ENCODE measurements around the gene STK32A. TPM values are rescaled to one million over a fixed set of nuclear protein-coding genes. Genes with fewer than 3 reads are reported as not detected.
"Not testable (repeated sequence)": the region's sequence is repeated elsewhere in the genome, so short reads cannot be mapped to it uniquely, and the experiment has no call there.

Gene STK32A
- 0.23 TPM for total RNA-seq

DNA sequence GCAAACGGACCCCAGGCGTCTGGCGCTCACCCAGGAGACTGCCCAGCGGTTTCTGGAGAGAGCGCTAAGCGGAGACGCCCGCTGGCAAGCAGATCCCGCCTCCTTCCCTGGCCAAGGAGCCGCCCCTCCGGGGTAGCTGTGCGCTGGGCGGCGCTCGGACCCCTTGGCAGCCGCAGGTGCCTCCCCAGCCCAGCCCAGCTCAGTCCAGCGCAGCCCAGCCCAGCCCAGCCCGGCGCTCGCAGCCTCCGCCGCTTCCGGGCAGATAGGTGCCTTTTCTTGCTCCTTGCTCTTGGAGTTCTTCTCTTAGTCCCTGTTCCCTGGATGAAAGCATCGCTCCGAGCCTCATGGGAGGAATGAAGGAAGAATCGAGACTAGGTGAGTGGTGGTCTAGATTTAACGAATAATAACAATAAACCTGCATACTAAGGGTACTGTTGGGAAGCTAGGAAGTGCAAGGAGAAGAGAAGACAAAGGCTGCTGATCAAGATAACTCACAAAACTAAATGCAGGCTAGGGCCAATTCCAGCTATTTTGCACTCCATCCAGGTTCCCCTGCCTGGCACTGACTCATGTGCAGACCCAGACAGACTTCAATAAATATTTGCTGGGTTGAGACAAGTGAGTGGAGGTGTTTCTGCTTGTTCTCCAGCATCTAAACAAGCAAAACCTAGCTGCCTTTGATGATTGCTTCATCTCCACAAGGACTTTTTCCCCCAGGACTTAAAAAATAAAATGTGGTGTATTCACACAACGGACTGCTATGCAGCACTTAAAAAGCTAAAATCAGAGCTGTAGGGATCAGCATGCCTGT, at the start of gene STK32A:
Gene STK32A, plus strand, starts transcription at position 202 of the 811 bp plus-strand sequence. CDS start 4,609 bp downstream, outside the sequence.
- no peak for DNase-seq (ENCODE audit: low spot score)
- ATAC-seq, result peak; percentile 47

DNA sequence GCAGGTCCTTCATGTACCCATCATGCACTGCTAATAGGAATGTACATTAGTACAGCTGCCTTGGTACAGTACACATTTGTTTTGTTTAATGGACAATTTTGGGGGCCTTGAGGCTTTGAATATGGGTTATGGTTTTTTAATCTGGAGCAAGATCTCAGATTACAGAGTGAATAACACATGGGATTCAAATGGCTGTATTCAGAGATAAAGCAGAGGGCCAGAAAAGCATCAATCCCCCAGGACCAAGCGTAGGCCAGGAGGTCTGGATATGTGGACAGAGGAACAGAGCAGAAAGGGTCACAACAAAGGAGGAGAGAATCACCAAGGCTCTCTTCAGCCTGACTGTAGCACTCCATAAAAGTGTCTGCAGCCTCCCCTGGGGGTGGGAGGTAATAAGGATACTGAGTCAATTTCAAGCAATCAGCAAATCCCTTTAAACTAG, 47.7 kb upstream of the STK32A start:
- ATAC-seq, result no peak
- no peak for DNase-seq (ENCODE audit: low spot score)

DNA sequence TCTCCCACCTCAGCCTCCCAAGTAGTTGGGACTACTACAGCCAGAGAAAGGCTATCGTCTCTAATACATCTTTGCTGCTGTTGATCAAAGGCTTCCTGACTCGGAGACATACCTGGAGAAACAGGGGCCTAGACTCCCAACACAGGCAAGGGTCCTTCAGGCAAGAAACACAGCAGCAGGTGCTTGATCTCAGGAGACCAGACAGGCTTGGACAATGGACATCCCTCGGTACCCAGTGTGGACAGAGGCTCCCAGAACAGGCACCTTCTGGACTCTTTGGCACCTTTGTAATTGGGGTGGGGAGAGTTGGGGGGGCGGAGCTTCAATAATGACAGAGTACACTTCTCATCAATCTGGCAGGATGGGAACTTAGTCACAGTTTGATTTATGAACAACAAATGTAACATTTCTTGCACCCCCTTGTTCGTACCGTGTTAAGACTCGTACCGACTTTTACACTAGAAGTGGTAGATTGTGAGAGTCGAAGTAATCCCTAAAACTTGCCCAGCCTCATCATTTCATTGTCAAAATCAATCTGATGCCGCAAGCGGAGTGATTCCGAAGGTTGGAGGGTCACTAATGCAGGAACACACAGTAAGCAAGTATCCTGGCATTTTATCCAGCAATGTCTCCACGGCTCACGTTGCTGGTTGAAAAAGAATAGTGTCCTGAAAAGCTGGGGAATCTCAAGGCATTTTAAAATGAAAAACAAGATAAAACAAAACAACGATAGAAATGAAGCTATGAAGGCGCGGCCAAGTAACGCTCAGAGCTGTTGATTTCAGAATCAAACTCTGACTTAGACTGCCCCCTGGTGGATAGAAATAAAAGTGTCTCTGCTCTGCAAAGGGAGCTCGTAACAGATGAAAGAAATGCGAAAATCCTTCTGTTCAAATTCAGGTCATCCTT, 46.4 kb upstream of the STK32A start:
- DNase-seq (ENCODE audit: low spot score) (no peak), ATAC-seq (peak; percentile 98)

DNA sequence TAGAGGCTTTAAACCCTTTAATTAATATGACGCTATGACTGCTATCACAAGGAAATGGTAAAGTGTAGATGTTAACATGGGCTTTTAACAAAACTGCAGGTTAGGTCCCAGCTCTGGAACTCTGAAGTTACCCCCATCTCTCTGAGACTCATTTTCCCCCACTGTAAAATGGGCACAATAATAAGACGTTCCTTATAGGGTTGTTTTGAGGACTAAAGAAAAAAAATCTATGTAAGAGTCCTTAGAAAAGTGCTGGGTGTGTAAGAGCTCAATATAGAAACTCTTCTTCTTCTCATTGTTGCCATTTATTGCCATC, 45.8 kb upstream of the STK32A start:
- ATAC-seq (no peak), DNase-seq (ENCODE audit: low spot score) (no peak)

DNA sequence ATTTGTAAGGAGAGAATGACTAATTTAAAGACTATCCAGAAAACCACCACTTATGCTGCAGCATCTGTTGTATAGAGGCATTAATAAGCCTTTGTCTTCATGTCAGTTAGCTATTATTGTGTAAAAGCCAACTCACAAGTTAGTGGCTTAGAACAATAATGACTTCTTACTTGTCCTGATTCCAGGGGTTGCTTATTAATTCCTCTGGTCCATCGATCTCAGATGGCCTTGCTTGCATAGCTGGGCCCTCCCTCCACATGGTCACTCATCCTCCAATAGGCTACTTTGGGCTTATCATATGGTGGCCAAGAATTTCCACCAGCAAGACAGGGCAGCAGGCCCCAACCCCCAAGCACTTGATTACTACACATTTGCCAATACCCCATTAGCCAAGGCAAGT, 44.5 kb upstream of the STK32A start:
- DNase-seq (ENCODE audit: low spot score), result no peak
- no peak for ATAC-seq

DNA sequence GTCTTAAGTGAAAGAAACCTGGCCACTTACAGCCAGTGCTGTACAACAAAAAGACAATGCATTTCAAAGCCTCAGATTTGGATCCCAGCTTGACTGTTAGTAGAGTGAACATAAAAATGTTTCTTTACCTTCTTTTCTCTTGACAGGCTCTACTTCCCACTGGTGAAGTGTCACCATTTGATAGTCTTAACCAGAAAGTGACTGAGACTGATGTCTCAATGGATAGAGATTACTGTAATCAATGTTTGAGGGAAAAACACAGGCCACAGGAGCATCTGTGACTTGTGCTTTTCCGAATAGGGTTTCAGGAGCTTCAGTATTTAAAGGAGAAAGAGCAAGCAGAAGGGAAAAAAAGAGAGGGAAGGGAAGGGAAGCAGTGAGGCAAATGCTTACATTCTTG, 41.7 kb upstream of the STK32A start:
- DNase-seq (ENCODE audit: low spot score), result no peak
- ATAC-seq, result no peak

DNA sequence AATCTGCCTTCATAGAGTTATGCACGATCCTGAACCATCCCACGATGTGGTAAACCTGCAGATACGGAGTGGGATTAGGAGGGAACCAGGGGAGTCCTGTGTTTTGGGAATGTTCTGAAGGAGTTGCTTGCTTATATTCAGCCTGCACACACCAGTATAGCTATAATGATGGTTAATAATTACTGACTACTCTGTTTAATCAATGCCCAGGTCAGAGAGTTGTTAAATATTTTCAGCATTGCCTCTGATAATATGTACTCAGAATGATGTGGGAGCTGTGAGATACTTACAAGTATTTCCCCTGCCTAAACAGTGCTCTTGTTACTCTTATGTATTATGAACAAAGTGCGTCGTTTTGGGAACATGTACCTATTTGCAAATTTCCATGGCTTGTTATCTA, 34.8 kb upstream of the STK32A start:
- DNase-seq (ENCODE audit: low spot score) (no peak), ATAC-seq (peak; percentile 66)

DNA sequence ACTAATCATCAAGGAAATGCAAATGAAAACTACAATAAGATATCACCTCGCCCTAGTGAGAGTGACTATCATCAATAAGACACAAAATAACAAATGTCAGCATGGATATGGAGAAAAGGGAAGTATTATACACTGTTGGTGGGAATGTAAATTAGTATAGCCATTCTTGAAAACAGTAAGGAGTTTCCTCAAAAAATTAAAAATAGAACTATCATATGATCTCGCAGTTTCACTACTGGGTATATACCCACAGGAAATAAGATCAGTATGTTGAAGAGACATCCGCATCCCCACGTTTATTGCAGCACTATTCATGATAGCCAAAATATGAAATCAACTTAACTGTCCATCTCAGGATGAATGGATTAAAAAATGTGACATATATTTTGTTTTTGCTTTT, 31.6 kb upstream of the STK32A start:
- ATAC-seq, result no peak

DNA sequence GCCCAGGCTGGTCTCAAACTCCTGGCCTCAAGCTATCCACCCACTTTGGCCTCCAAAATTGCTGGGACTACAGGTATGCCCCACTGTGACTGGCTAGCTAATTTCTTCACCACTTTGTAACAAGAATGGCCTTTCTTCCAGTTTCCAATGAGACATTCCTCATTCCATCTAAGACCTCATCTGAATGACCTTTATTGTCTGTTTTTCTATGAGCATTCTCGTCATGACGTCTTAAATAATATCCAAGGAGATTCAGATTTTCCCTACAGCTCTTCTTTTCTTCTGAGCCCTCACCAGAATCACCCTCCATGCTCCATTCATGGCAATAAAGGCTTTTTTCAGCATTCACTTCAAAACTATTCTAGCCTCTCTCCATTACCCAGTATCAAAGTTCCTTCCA, 30.2 kb upstream of the STK32A start:
- no peak for ATAC-seq
- no peak for DNase-seq (ENCODE audit: low spot score)

More for the DNA sequence above, 31.6 kb upstream of the STK32A start:
- DNase-seq (ENCODE audit: low spot score), result no peak

DNA sequence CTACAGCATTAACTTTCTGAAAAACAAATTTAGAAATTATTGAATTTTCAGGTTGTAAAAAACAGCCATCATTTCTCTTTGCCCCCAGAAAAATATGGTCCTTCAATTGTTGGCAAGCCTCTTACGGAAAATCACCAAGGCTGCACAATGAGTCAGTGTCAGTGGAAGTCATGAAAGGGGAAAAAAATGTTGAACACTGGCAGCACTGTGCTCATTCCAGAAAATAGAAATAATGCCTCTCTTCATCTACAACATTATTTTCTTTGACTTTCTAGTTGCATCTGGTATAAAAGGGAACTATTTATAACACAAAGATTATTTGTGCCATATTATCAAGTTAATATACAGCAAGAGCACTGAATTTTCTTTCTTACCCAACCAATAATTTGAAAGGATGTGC, 26.7 kb upstream of the STK32A start:
- DNase-seq (ENCODE audit: low spot score), result no peak
- no peak for ATAC-seq

DNA sequence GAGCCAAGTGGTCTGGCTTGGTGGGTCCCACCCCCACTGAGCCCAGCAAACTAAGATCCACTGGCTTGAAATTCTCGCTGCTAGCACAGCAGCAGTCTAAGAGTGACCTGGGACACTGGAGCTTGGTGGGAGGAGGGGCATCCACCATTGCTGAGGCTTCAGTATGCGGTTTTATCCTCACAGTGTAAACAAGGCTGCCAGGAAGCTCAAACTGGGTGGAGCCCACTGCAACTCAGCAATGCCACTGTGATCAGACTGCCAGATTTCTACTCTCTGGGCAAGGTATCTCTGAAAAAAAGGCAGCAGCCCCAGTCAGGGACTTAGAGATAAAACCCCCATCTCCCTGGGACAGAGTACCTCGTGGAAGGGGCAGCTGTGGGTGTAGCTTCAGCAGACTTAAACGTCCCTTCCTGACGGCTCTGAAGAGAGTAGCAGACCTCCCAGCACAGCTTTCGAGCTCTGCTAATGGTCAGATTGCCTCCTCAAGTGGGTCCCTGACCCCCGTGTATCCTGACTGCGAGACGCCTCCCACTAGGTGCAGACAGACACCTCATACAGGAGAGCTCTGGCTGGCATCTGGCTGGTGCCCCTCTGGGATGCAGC, 18.2 kb upstream of the STK32A start:
- no peak for DNase-seq (ENCODE audit: low spot score)
- ATAC-seq, result no peak

DNA sequence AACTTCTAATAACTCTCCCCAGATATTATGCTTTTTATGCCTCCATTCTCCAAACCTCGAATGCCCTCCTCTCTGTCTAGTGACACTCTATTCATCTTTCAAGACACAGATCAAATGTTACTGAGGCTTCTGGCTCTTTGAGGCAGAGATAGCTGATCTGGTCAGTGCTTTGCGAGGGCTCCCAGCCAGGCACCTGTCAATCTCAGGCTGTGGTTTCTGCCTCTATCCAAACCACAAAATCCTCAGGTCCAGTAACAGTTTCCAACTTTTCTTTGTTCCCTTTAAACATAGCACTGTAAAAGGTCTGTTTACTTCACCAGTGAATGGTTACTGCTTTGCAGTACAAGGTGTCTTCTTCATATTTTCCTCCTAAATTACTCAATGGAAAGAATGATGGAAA, 11.5 kb upstream of the STK32A start:
- no peak for DNase-seq (ENCODE audit: low spot score)

DNA sequence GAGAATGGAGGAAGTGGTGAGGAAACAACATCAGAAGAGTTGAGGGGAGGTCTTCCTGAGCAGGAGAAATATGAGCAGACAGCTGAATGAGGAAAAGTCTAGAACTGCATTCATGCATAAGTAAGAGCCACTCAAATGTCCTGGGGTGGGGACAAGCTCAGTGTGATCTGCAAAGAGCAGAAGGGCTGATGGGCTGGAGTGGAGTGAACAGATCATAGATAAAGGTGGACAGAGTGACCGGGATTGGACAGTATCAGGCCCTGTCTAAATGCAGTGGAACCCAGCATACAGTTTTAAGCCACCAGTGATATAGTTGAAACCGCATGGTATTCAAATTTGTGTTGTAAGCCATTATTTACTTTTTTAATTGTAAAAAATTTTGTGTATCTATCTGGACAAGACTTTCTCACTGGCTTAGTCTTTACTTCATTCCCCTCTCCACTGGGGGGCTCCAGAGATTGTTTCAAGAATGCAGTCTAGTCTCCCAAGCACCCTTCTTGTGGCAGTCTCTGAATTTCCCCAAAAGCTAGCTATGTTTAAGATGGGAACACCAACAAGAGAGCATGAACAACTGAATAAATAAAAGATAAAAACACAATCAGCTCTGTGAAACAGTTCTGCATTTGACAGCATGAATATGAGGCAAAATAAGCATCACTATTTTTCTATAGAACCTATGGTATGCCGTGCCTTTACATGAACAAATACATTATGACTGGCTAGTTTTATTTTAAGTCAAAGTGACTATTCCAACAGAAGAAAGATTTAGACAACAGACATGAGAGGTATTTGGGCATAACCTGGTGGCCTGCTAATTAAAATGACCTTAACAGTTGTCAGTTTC, 10.7 kb upstream of the STK32A start:
- ATAC-seq (peak; percentile 50), DNase-seq (ENCODE audit: low spot score) (no peak)

More for the DNA sequence above, 11.5 kb upstream of the STK32A start:
- no peak for ATAC-seq

DNA sequence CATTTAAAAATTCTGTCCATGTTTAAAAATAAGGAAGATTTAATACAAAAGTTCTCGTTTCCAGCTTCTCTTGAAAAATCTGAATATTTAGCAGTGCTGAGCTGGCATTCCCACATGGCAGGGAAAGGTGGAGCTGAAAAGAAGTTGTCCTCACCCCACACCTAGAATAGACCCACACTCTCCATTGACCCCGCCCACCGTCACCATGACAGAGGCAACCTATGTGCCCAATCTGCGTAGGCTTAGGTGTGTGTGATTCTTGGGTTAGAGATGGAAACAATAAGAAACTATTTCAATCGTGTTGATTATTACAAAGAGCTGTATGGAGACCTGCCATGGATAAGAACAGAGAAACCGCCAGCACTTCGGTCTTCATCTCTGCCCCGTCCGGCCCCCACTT, 8.9 kb upstream of the STK32A start:
- DNase-seq (ENCODE audit: low spot score) (no peak), ATAC-seq (no peak)

DNA sequence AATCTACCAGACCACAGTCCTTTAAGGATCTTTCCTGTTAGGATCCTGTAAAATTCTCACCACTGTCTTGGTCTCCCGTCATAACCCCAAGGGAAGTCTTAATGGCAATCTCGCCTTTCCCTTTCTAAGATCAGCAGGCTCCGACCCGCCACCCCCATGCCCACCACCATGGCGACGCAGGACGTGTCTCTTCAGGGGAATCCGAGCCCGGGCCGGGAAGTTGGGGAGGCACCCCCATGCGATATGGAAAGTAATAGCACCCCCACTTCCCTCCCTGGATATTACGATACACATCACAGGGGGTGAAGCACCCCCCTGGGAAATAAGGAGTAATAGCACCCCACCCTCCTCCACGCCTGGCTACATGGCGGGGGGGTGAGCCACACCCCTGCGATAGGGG, 8.3 kb upstream of the STK32A start:
- ATAC-seq, result no peak

DNA sequence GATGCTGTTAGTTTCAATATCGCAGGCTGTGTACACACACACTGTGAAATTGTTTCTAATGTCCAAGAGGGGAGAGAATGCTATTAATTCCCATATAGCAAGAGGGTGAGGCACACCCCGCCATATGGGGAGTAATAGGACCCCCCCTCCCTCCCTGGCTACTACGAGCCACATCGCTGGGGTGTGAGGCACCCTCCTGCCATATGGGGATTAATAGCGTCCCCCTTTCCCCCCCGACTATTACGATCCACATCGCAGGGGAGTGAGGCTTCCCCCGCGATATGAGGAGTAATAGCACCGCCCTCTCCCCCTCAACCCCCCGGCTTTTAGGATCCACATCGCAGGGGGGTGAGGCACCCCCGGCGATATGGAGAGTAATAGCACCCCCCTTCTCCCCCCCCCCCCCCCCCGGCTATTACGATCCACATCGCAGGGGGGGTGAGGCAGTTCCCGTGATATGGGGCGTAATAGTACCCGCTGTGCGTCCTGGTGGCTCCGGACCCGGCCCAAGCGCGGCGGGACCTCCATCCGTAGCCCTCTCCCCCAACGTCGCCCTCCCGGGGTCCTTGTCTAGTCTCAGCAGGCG, 494 bp upstream of the STK32A start:
- DNase-seq (ENCODE audit: low spot score) (no peak), ATAC-seq (no peak)

More for the DNA sequence above, 8.3 kb upstream of the STK32A start:
- DNase-seq (ENCODE audit: low spot score), result no peak

DNA sequence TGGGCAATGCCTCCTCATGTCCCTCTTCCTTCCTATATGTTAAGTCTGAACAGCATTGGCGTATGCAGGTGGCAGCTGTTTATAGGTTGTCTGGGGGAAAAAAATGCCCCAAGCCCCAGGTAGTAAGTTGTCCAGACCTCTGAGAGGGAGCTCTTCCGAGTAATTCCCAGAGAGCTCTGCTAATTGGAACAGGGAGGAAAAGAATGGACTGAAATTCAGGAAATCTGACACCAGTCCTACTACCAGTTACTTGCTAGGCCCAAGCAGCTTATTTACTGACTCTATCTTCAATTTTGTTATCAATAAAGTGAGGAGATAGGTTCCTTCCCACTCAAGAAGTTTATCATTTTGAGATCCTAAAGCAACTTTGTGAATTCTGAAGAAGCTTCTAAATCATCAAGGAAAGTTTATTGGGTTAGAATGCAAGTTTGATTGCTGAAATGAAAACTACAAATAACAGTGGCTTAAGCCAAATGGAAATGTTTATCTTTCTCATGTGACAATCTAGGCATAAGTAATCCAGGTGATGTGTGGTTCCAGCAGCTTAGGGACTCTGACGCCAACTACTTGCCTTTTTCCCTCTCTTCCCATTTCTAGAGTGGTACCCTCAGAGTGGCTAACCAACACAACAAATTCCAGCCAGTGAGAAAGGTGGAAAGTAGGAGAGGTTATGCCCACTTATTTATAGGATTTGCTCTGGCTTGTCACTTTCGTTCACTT, 5.6 kb downstream of the STK32A start:
- ATAC-seq, result no peak
- no peak for DNase-seq (ENCODE audit: low spot score)

DNA sequence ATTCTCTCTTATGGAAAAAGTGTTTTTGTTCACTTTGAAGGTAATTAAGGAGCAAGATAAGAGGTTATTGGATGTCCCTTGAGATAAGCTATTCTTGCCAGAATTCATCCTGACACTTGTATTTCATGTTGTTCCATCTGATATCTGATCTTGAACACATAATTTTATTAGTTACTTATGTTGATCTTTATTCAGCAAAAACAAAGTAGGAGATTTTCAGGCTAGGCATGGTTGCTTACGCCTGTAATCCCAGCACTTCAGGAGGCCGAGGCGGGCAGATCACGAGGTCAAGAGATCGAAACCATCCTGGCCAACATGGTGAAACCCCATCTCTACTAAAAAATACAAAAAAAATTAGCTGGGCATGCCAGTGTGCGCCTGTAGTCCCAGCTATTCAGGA, 8.4 kb downstream of the STK32A start:
- not testable (repeated sequence) for DNase-seq (ENCODE audit: low spot score); ATAC-seq

DNA sequence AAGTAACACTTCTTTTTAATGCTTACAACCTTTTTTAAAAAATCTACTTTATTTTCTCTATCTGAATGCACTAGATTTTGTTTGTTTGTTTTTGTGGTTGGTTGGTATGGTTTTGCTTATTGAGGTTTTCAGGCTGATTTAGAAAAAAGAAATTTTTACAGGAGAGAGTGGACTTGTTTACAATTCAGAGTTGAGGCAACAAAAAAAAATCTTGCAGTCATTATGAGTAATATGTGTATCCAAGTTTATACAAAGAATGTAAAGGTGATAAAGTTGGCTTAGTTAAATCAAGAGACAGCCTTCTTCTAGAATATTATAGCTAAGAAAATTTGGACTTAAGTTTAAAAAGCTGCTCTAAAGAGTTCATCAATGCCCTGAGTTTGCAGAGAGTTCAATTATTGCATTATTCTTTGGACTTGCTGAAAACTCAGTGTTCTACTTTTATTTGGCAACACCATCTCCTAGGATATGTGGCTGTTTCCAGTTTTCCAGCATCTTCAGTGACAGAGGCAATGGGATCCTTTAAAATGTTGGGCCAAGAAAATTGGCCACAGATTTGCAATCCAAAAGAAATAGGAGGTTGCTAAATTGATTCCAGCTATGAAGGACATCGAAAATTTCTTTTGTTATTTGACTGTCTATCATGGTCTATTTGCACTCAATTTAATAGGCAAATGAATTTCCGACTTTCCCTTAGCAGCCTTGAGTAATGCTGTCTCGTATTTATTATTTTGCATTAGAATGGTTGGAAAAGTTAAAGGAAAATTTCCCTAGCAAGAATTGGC, 10.7 kb downstream of the STK32A start:
- DNase-seq (ENCODE audit: low spot score) (no peak), ATAC-seq (no peak)
